HepG2 (cell line): ENCODE measurements around the gene TYW1.
"Not testable (repeated sequence)": the region's sequence is repeated elsewhere in the genome, so short reads cannot be mapped to it uniquely, and the experiment has no call there.

ENCODE experiments used
- E2F5 ChIP-seq: sonication (generic); formaldehyde crosslinking; conservative IDR thresholded peaks from 2 replicates; pipeline ENCODE4 v1.4.0; 2020; ENCODE audit warnings: missing genetic modification reagents
- NR2F6 ChIP-seq, 2 experiments: IDR thresholded peaks; 2 replicates each; pipeline ENCODE4 v1.6.1; 2016; ENCODE audit warnings: antibody characterized with exemption in 1 of 2, mild to moderate bottlenecking in 1 of 2
- TAF1 ChIP-seq: sonication (generic); formaldehyde crosslinking; IDR thresholded peaks from 2 replicates; pipeline ENCODE4 v1.4.0; 2020; ENCODE audit warnings: missing genetic modification reagents

- not testable (repeated sequence) for TF ChIP-seq NR2F6 (IDR thresholded peaks at IDR 0.05); NR2F6 (CRISPR knock-in tag; IDR thresholded peaks at IDR 0.05); TAF1 (CRISPR knock-in tag); E2F5
These were observed 194.5 kb downstream of the TYW1 start for GRCh38 chr7:67191002-67191720.
